ENCODE results near the gene SLC35D3. TPM values are rescaled to one million over a fixed set of nuclear protein-coding genes. Genes with fewer than 3 reads are reported as not detected.
A peak's percentile ranks its signal among the peaks of the same experiment; 100 is the strongest.
"Not testable (repeated sequence)": the region's sequence is repeated elsewhere in the genome, so short reads cannot be mapped to it uniquely, and the experiment has no call there.

SLC35D3 gene
- total and polyA plus RNA-seq, 3 experiments from 2014 or later: not detected

GRCh38 chr6:136890194-136890839 lies 31.8 kb upstream of the SLC35D3 start:
- Mint-ChIP-seq H3K9me3 (no peaks in the 10 kb centered on the region), H3K4me1 (peaks cover 0 to 2% (median 0%) of the 10 kb centered on the region in 3 donors), H3K36me3 (peaks cover 8 to 15% (median 9%) of the 10 kb centered on the region in 3 donors), H3K27ac (peak overlapping the region in 1 of 8 donors; percentile 2), H3K4me3 (no peak overlapping the region), H3K27me3 (no peaks in the 10 kb centered on the region)
- CTCF ChIA-PET: no interaction called here
- H3K27ac ChIP-seq (ENCODE audit: low read depth, low read length): no peak overlapping the region
- DNase-seq: no peak
- POLR2A ChIA-PET: no interaction called here
- no peaks in the 10 kb centered on the region for H3K27me3 ChIP-seq (ENCODE audit: insufficient read depth, low read length, poor library complexity, severe bottlenecking)
- H3K4me1 ChIP-seq (ENCODE audit: insufficient read depth, low read length): no peaks in the 10 kb centered on the region
- H3K9me3 ChIP-seq (ENCODE audit: low read length): no peaks in the 10 kb centered on the region
- no peak overlapping the region for H3K4me3 ChIP-seq (ENCODE audit: low read length)
- no peaks in the 10 kb centered on the region for H3K36me3 ChIP-seq (ENCODE audit: insufficient read depth, low read length)

GRCh38 chr6:136890986-136891385 lies 31.1 kb upstream of the SLC35D3 start:
- no peaks in the 10 kb centered on the region for H3K27me3 Mint-ChIP-seq
- H3K4me3 Mint-ChIP-seq: no peak overlapping the region
- Histone ChIP-seq H3K27me3 (ENCODE audit: insufficient read depth, low read length, poor library complexity, severe bottlenecking) (no peaks in the 10 kb centered on the region), H3K4me1 (ENCODE audit: insufficient read depth, low read length) (no peaks in the 10 kb centered on the region), H3K4me3 (ENCODE audit: low read length) (no peak overlapping the region), H3K9me3 (ENCODE audit: low read length) (no peaks in the 10 kb centered on the region), H3K27ac (ENCODE audit: low read depth, low read length) (no peak overlapping the region), H3K36me3 (ENCODE audit: insufficient read depth, low read length) (no peaks in the 10 kb centered on the region)
- no peaks in the 10 kb centered on the region for H3K9me3 Mint-ChIP-seq
- ChIA-PET CTCF (no interaction called here), POLR2A (no interaction called here)
- peaks cover 8 to 15% (median 9%) of the 10 kb centered on the region in 3 donors for H3K36me3 Mint-ChIP-seq
- peaks cover 0 to 2% (median 0%) of the 10 kb centered on the region in 3 donors for H3K4me1 Mint-ChIP-seq
- no peak overlapping the region for H3K27ac Mint-ChIP-seq
- DNase-seq: no peak

DNA sequence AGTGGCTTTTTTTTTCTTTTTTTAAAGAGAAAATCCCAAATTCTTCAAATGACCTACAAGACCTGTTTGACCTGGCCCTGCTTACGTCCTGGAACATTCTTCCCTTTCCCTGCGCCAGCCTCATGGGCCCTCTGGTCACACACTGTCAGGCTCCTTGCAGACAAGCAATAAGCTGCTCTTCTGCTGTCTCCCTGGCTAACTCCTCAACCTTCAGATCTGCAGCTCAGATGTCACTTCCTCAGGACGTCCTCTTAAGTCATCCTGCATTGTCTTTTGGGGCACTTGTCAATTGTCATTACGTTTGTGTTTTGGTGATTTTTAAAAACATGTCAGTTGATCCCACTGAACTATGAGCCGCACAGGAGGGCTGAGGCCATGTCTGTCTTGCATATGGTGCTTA lies 28.9 kb upstream of the SLC35D3 start:
- Mint-ChIP-seq H3K27me3 (no peaks in the 10 kb centered on the region), H3K27ac (no peak overlapping the region), H3K4me1 (peaks cover 0 to 2% (median 0%) of the 10 kb centered on the region in 3 donors), H3K36me3 (peaks cover 9 to 12% (median 10%) of the 10 kb centered on the region in 3 donors), H3K4me3 (no peak overlapping the region), H3K9me3 (no peaks in the 10 kb centered on the region)
- POLR2A ChIA-PET: no interaction called here
- no peak overlapping the region for H3K27ac ChIP-seq (ENCODE audit: low read depth, low read length)
- no peaks in the 10 kb centered on the region for H3K36me3 ChIP-seq (ENCODE audit: insufficient read depth, low read length)
- H3K4me1 ChIP-seq (ENCODE audit: insufficient read depth, low read length): no peaks in the 10 kb centered on the region
- CTCF ChIA-PET: no interaction called here
- no peaks in the 10 kb centered on the region for H3K27me3 ChIP-seq (ENCODE audit: insufficient read depth, low read length, poor library complexity, severe bottlenecking)
- H3K9me3 ChIP-seq (ENCODE audit: low read length): no peaks in the 10 kb centered on the region
- H3K4me3 ChIP-seq (ENCODE audit: low read length): no peak overlapping the region
- DNase-seq: no peak

DNA sequence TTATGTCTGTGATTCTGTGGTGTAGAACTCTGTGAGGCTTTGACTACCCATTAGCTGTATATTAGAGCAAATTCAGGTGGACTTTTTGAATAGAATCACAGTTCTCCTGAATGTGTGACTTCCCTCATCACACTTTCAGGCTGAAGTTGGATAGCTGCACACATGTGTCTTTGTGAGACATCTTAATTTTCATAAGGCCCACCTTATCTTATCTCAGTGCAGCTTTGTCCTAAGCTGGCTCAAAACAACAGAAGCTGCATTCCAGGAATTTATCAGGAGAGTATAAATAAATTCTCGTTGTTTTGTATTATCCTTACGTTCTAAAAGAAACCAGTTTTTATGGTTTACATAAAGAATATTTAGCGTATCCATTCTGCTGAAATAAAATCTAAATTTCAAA lies 26.2 kb upstream of the SLC35D3 start:
- DNase-seq: no peak
- H3K9me3 ChIP-seq (ENCODE audit: low read length): no peaks in the 10 kb centered on the region
- no peak overlapping the region for H3K27ac ChIP-seq (ENCODE audit: low read depth, low read length)
- ChIA-PET POLR2A (no interaction called here), CTCF (no interaction called here)
- H3K27me3 ChIP-seq (ENCODE audit: insufficient read depth, low read length, poor library complexity, severe bottlenecking): no peaks in the 10 kb centered on the region
- H3K27me3 Mint-ChIP-seq: no peaks in the 10 kb centered on the region
- no peak overlapping the region for H3K4me3 Mint-ChIP-seq
- no peaks in the 10 kb centered on the region for H3K4me1 ChIP-seq (ENCODE audit: insufficient read depth, low read length)
- peaks cover 0 to 2% (median 0%) of the 10 kb centered on the region in 3 donors for H3K4me1 Mint-ChIP-seq
- no peak overlapping the region for H3K4me3 ChIP-seq (ENCODE audit: low read length)
- peaks cover 14 to 28% (median 20%) of the 10 kb centered on the region in 3 donors for H3K36me3 Mint-ChIP-seq
- no peaks in the 10 kb centered on the region for H3K9me3 Mint-ChIP-seq
- H3K27ac Mint-ChIP-seq: no peak overlapping the region
- no peaks in the 10 kb centered on the region for H3K36me3 ChIP-seq (ENCODE audit: insufficient read depth, low read length)

- H3K36me3 ChIP-seq (ENCODE audit: insufficient read depth, low read length): no peaks in the 10 kb centered on the region
- no peak for DNase-seq
- H3K27me3 Mint-ChIP-seq: no peaks in the 10 kb centered on the region
- ChIA-PET CTCF (no interaction called here), POLR2A (no interaction called here)
- no peak overlapping the region for H3K4me3 ChIP-seq (ENCODE audit: low read length)
- H3K27me3 ChIP-seq (ENCODE audit: insufficient read depth, low read length, poor library complexity, severe bottlenecking): no peaks in the 10 kb centered on the region
- H3K27ac ChIP-seq (ENCODE audit: low read depth, low read length): no peak overlapping the region
- no peaks in the 10 kb centered on the region for H3K9me3 ChIP-seq (ENCODE audit: low read length)
- no peak overlapping the region for H3K27ac Mint-ChIP-seq
- no peaks in the 10 kb centered on the region for H3K4me1 ChIP-seq (ENCODE audit: insufficient read depth, low read length)
- no peak overlapping the region for H3K4me3 Mint-ChIP-seq
- H3K4me1 Mint-ChIP-seq: peaks cover 0 to 2% (median 0%) of the 10 kb centered on the region in 3 donors
- no peaks in the 10 kb centered on the region for H3K9me3 Mint-ChIP-seq
- peaks cover 17 to 37% (median 23%) of the 10 kb centered on the region in 3 donors for H3K36me3 Mint-ChIP-seq
These were observed 25.0 kb upstream of the SLC35D3 start for GRCh38 chr6:136897071-136897470.

DNA sequence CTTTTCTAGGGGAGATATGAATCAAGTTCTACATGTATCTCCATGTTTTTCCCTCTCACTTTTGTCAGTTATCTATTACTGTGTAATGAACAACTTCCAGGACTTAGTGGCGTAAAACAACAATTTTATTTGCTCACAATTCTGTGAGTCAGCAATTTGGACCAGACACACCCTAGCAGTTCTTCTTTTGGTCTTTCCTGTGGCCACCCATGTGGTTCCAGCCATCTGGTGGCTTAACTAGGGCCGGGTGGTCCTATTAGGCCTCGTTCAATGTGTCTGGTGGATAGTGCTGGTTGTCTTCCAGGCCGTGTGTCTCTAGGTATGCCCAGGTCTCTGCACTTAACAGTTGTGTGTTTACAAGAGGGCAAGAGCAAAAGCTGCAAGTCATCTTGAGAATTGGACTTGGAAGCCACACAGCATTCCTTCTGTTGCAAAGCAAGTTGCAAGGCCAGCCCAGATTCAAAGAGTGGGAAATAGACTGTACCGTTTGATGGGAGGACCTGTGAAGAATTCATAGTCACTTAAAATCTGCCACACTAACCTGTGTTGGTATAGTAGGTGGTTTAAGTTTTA lies 20.8 kb upstream of the SLC35D3 start:
- CTCF ChIA-PET: no interaction called here
- H3K27ac Mint-ChIP-seq: no peak overlapping the region

GRCh38 chr6:136904477-136904876 lies 17.6 kb upstream of the SLC35D3 start:
- H3K27ac Mint-ChIP-seq; H3K4me1 Mint-ChIP-seq; H3K36me3 ChIP-seq (ENCODE audit: insufficient read depth, low read length); POLR2A ChIA-PET; H3K9me3 ChIP-seq (ENCODE audit: low read length); H3K4me3 ChIP-seq (ENCODE audit: low read length); DNase-seq; H3K27ac ChIP-seq (ENCODE audit: low read depth, low read length); CTCF ChIA-PET; H3K27me3 ChIP-seq (ENCODE audit: insufficient read depth, low read length, poor library complexity, severe bottlenecking); H3K4me3 Mint-ChIP-seq; H3K4me1 ChIP-seq (ENCODE audit: insufficient read depth, low read length); H3K9me3 Mint-ChIP-seq; H3K27me3 Mint-ChIP-seq: not testable (repeated sequence)
- H3K36me3 Mint-ChIP-seq: peaks cover 18 to 31% (median 22%) of the 10 kb centered on the region in 3 donors

More for the DNA sequence above, 20.8 kb upstream of the SLC35D3 start:
- no peak for DNase-seq
- H3K4me1 Mint-ChIP-seq: no peaks in the 10 kb centered on the region
- H3K36me3 ChIP-seq (ENCODE audit: insufficient read depth, low read length): peaks cover 4% of the 10 kb centered on the region
- H3K27ac ChIP-seq (ENCODE audit: low read depth, low read length): no peak overlapping the region
- peaks cover 18 to 40% (median 21%) of the 10 kb centered on the region in 3 donors for H3K36me3 Mint-ChIP-seq
- H3K9me3 ChIP-seq (ENCODE audit: low read length): no peaks in the 10 kb centered on the region
- no peaks in the 10 kb centered on the region for H3K27me3 Mint-ChIP-seq
- H3K4me3 ChIP-seq (ENCODE audit: low read length): no peak overlapping the region
- H3K27me3 ChIP-seq (ENCODE audit: insufficient read depth, low read length, poor library complexity, severe bottlenecking): no peaks in the 10 kb centered on the region
- no peaks in the 10 kb centered on the region for H3K9me3 Mint-ChIP-seq
- no peaks in the 10 kb centered on the region for H3K4me1 ChIP-seq (ENCODE audit: insufficient read depth, low read length)
- H3K4me3 Mint-ChIP-seq: no peak overlapping the region
- POLR2A ChIA-PET: no interaction called here

DNA sequence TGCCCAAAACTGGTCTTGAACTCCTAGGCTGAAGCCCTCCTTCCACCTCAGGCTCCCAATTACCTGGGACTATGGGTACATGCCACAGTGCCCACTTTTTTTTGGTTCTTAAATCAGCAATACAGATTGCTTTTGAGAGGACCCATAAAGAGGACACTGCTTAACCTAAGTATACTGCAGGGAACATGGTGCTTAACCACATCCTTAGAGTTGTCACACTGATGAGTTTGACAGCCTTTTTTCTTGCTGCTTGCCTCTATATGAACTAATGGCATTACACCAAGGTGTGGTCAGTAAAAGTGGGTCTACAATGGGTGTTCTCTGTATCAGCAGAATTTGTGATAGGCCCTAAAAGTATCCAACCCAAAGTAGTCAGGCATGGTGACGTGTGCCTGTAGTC lies 7.2 kb upstream of the SLC35D3 start:
- no peaks in the 10 kb centered on the region for H3K4me1 ChIP-seq (ENCODE audit: insufficient read depth, low read length)
- no peaks in the 10 kb centered on the region for H3K9me3 ChIP-seq (ENCODE audit: low read length)
- no peak overlapping the region for H3K4me3 ChIP-seq (ENCODE audit: low read length)
- no peak for DNase-seq
- no peaks in the 10 kb centered on the region for H3K36me3 ChIP-seq (ENCODE audit: insufficient read depth, low read length)
- peaks cover 8 to 16% of the 10 kb centered on the region in 2 donors for H3K27me3 Mint-ChIP-seq
- peaks cover 3 to 5% (median 4%) of the 10 kb centered on the region in 3 donors for H3K4me1 Mint-ChIP-seq
- CTCF ChIA-PET: no interaction called here
- peaks cover 27 to 40% (median 38%) of the 10 kb centered on the region in 3 donors for H3K36me3 Mint-ChIP-seq
- no peak overlapping the region for H3K27ac ChIP-seq (ENCODE audit: low read depth, low read length)
- H3K4me3 Mint-ChIP-seq: no peak overlapping the region
- no peak overlapping the region for H3K27ac Mint-ChIP-seq
- H3K27me3 ChIP-seq (ENCODE audit: insufficient read depth, low read length, poor library complexity, severe bottlenecking): peaks cover 4% of the 10 kb centered on the region
- no peaks in the 10 kb centered on the region for H3K9me3 Mint-ChIP-seq
- POLR2A ChIA-PET: no interaction called here
